ENCODE data around the gene ZNF205. TPM values are rescaled to one million over a fixed set of nuclear protein-coding genes. Genes with fewer than 3 reads are reported as not detected.

Gene ZNF205
- total and polyA plus RNA-seq, 2 experiments from 2014 or later, result 16.6 to 29.1 TPM

- TF ChIP-seq STAT1 (IDR thresholded peaks at IDR 0.05; ENCODE audit: unreplicated experiment) (no peak), JUNB (IDR thresholded peaks at IDR 0.05; ENCODE audit: unreplicated experiment) (no peak), EZH2phosphoT487 (IDR thresholded peaks at IDR 0.05; ENCODE audit: unreplicated experiment) (no peak)
These were observed 6.9 kb downstream of the ZNF205 start (continued) for GRCh38 chr16:3119286-3119685.

GRCh38 chr16:3119701-3120408 is 7.5 kb downstream of the ZNF205 start:
- Histone ChIP-seq H2AFZ (no peak overlapping the region), H3K79me2 (replicated peaks; ENCODE audit: insufficient read depth) (no peaks in the 10 kb centered on the region), H3K4me3 (no peak overlapping the region), H3K4me1 (ENCODE audit: insufficient read depth) (peaks cover 4% of the 10 kb centered on the region; the same call in 1 of the 2 replicates), H3F3A (replicated peaks; ENCODE audit: low read depth) (peaks cover 20% of the 10 kb centered on the region), H3K27ac (ENCODE audit: low read depth) (no peak overlapping the region), H3K27me3 (ENCODE audit: insufficient read depth) (no peaks in the 10 kb centered on the region), H3K36me3 (ENCODE audit: insufficient read depth) (peaks cover 9% of the 10 kb centered on the region; the same call in 1 of the 2 replicates), H3K4me2 (no peak overlapping the region), H3K9me2 (ENCODE audit: insufficient read depth) (no peaks in the 10 kb centered on the region), H4K20me1 (replicated peaks; ENCODE audit: insufficient read depth) (peaks cover 4% of the 10 kb centered on the region; the same call in 1 of the 2 replicates)
- Mint-ChIP-seq H3K27ac (no peak overlapping the region), H3K4me3 (no peak overlapping the region), H3K27me3 (ENCODE audit: insufficient read depth, low read depth, poor library complexity) (peaks cover 7% of the 10 kb centered on the region), H3K36me3 (ENCODE audit: low read depth) (peaks cover 33% of the 10 kb centered on the region), H3K4me1 (peaks cover 11% of the 10 kb centered on the region), H3K9me3 (peaks cover 2% of the 10 kb centered on the region; the same call in 2 of the 3 replicates)
- no peak for DNase-seq (ENCODE audit: low spot score)
- TF ChIP-seq ZNF114 (CRISPR knock-in tag; IDR thresholded peaks at IDR 0.05) (no peak), STAT1 (IDR thresholded peaks at IDR 0.05; ENCODE audit: unreplicated experiment) (no peak), NANOG (IDR thresholded peaks at IDR 0.05; ENCODE audit: borderline replicate concordance) (no peak), ZNF331 (CRISPR knock-in tag; IDR thresholded peaks at IDR 0.05; ENCODE audit: low read depth) (no peak), CTCF (conservative IDR thresholded peaks at IDR 0.05; ENCODE audit: low read depth in 2 of 2) (no peak), CREB1 (CRISPR knock-in tag; IDR thresholded peaks at IDR 0.05; ENCODE audit: low read depth) (no peak), EZH2phosphoT487 (IDR thresholded peaks at IDR 0.05; ENCODE audit: unreplicated experiment) (no peak), EZH2 (IDR thresholded peaks at IDR 0.05; ENCODE audit: low read depth, unreplicated experiment) (no peak), POLR2AphosphoS5 (IDR thresholded peaks at IDR 0.05; ENCODE audit: low read depth) (no peak), REST (IDR thresholded peaks at IDR 0.05; ENCODE audit: unreplicated experiment) (no peak), JUNB (IDR thresholded peaks at IDR 0.05; ENCODE audit: unreplicated experiment) (no peak)
- ATAC-seq, result no peak
